VCaP (cell line): Measurements from ENCODE around the gene ABCA3.
"Not testable (repeated sequence)": the region's sequence is repeated elsewhere in the genome, so short reads cannot be mapped to it uniquely, and the experiment has no call there.

Source experiments
- H3K27ac ChIP-seq: fragments of 450-650 bp; 2 replicates; pipeline ENCODE4 v1.5.1; 2017
- TF ChIP-seq, protein P1 (sequence below): fragments of 450-650 bp; conservative IDR thresholded peaks from 2 replicates; pipeline ENCODE4 v1.5.1; 2017; ENCODE audit warnings: mild to moderate bottlenecking, moderate library complexity

The ABCA3 gene

GRCh38 chr16:2270588-2271470 is 69.7 kb downstream of the ABCA3 start:
- H3K27ac ChIP-seq, result no peak overlapping the region
- TF ChIP-seq, protein P1, sequence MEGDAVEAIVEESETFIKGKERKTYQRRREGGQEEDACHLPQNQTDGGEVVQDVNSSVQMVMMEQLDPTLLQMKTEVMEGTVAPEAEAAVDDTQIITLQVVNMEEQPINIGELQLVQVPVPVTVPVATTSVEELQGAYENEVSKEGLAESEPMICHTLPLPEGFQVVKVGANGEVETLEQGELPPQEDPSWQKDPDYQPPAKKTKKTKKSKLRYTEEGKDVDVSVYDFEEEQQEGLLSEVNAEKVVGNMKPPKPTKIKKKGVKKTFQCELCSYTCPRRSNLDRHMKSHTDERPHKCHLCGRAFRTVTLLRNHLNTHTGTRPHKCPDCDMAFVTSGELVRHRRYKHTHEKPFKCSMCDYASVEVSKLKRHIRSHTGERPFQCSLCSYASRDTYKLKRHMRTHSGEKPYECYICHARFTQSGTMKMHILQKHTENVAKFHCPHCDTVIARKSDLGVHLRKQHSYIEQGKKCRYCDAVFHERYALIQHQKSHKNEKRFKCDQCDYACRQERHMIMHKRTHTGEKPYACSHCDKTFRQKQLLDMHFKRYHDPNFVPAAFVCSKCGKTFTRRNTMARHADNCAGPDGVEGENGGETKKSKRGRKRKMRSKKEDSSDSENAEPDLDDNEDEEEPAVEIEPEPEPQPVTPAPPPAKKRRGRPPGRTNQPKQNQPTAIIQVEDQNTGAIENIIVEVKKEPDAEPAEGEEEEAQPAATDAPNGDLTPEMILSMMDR, result no peak

DNA sequence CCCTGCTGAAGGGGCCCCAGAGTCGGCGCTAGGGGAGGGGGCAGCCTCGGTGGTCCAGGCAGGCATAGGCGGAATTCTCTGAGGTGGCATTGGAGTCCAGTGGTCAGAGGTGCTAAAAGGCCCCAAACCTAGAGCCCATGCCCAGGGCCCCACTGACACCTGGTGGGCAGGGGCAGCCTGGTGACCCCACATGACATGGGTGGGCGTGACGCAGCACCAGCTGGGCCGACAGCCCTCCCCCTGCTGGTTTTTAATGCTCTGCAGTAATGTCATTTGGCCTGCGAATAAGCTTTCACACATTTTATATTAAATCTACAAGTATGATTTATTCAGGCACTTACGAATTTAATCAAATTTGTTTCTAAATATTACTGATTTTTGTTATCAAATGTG is 70.5 kb downstream of the ABCA3 start:
- H3K27ac ChIP-seq, result no peak overlapping the region
- TF ChIP-seq, protein P1, result no peak

- peak within 1 kb of the TSS; percentile 82 for H3K27ac ChIP-seq
- TF ChIP-seq, protein P1, result no peak
Measured at GRCh38 chr16:2267913-2268666, 72.4 kb downstream of the ABCA3 start, which contains the start of gene RNPS1. TSS of gene RNPS1 (minus strand) at chr16:2268126. CDS start at chr16:2264643, 3,483 bp downstream.

DNA sequence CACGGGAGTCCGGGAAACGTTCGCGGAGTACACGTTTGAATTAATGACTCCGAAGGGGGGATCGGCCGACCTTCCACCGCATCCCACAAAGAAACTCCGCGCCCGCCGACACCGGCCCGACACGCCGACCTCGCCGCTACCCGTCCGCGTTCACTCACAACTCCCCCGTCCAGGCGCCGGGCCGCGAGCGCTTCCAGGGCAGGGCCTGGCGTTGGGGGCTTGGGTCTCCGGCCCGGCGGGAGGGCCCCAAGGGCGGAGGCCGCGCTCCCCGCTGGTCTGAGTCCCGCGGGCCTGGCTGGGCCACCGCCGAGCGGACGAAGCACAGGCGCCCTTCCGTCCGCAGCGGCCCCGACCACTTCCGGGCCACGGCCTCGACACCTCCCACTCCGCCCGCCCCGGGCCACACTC is 73.0 kb downstream of the ABCA3 start:
- H3K27ac ChIP-seq, result peak overlapping the region; percentile 82

DNA sequence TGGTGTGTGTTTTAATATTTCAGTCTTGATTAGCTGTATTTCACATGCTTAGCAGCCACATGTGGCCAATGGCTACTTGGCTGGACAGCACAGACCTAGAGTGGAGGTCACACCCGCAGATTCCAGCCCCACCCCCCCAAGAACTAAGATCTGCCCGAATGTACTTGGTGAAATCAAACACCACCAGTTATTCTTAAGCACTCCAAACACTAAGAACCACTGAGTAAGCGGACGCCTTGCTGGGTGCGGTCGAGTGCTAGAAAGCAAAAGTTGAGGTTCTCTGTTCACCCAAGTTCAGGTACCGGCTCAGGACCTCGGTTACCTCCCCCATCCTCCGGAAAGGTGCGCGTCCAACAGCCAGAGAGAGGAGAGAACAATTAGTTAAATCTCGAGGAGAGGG is 73.6 kb downstream of the ABCA3 start:
- H3K27ac ChIP-seq, result peak overlapping the region; percentile 82; the same call in 1 of the 2 replicates

DNA sequence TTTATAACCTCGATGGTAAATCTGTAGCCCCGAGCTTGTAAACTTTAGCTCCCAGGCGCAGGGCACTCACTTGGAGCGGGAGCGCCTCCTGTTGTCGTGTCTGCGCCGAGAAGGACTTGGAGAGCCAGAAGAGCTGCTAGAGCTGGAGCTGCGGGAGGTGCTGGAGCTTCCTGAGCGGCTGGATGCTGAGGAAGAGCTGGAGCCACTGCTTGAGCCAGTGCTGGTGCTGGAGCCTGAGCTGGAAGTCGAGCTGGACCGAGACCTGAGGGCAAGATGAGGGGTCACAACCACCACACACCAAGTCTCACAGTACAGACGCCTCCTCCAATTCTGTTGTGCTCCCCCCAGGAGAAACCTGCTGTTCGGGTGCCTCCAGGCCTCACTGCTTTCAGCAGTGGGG is 77.5 kb downstream of the ABCA3 start:
- not testable (repeated sequence) for H3K27ac ChIP-seq

DNA sequence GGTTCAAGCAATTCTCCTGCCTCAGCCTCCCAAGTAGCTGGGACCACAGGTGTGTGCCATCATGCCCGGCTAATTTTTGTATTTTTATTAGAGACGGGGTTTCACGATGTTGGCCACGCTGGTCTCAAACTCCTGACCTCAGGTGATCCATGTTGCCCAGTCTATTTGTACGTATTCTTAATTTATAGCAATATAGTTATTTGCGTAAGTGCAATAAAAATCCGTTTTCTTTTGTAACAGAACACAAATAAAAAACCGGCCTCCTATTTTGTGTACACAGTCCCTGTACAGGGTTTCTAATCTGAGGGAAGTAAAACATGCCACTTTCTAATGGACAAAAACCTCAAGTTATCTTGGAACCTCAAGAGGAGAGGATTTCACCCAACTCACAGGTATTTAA is 80.3 kb downstream of the ABCA3 start:
- peak overlapping the region; percentile 60 for H3K27ac ChIP-seq
- TF ChIP-seq, protein P1, result no peak

- peak overlapping the region; percentile 60; the same call in 1 of the 2 replicates for H3K27ac ChIP-seq
Measured at GRCh38 chr16:2258530-2258929, 82.0 kb downstream of the ABCA3 start.

- TF ChIP-seq, protein P1, result no peak
- H3K27ac ChIP-seq, result no peak overlapping the region
Measured at GRCh38 chr16:2257726-2258125, 82.8 kb downstream of the ABCA3 start.
